Mucosa of descending colon (tissue), 3 donors: ENCODE results near the gene IFNL2. TPM values are rescaled to one million over a fixed set of nuclear protein-coding genes. Genes with fewer than 3 reads are reported as not detected.

Experiments
- ATAC-seq: fragments of 200-7000 bp; cut with Tn5 transposase; one replicate; pipeline ENCODE4 v1.9.1; 2020; ENCODE audit warnings: mild to moderate bottlenecking, moderate library complexity
- DNase-seq, 3 donors: peaks; one replicate each; pipeline ENCODE4 v3.0.0-alpha.2; 2020
- H3K36me3 ChIP-seq: fragments of 200-600 bp; one replicate; pipeline ENCODE4 v1.8.0; 2021; ENCODE audit warnings: low read depth, mild to moderate bottlenecking
- H3K4me1 ChIP-seq: fragments of 200-600 bp; one replicate; pipeline ENCODE4 v1.8.0; 2021; ENCODE audit warnings: low read depth, mild to moderate bottlenecking
- H3K4me3 ChIP-seq: fragments of 200-600 bp; one replicate; pipeline ENCODE4 v1.8.0; 2021; ENCODE audit warnings: mild to moderate bottlenecking
- H3K9me3 ChIP-seq: fragments of 200-600 bp; one replicate; pipeline ENCODE4 v1.8.0; 2021; ENCODE audit warnings: mild to moderate bottlenecking
- CTCF ChIP-seq: fragments of 200-600 bp; IDR thresholded peaks from one replicate; pipeline ENCODE4 v1.8.0; 2022; ENCODE audit warnings: antibody characterized with exemption, mild to moderate bottlenecking
- intact Hi-C, 2 donors: fragments of 100-400 bp; cut with DNase I in 1 of 2; cut with micrococcal nuclease in 1 of 2; formaldehyde crosslinking; loops; one replicate each; pipeline versions ENCODE4 v1.11.0 to v1.11.1; 2022; cut with DNase I, micrococcal nuclease
- total RNA-seq, 3 donors: library from RNA; stranded (reverse); fragmentation: NEBNext Ultra II Directional in 2 of 3; extraction: Animal tissue kit (Norgen Biotek cat#: 25700) in 2 of 3; gene quantifications; one replicate each; pipeline versions ENCODE4 v1.2.1 to v1.2.4, GENCODE V29; 2021 to 2023
- donor health status: DM: no; HTN: no; CAD: no; lungs with moderate emphysema.
- donor health status: DM: no; HTN: no; CAD: no.
- donor health status: DM: no; HTN: yes; CAD: no.

The IFNL2 gene
- total RNA-seq, 3 donors from 2014 or later: not detected

- TF ChIP-seq CTCF: no peak
- Histone ChIP-seq H3K4me1 (no peaks in the 10 kb centered on the region), H3K36me3 (no peaks in the 10 kb centered on the region), H3K9me3 (no peaks in the 10 kb centered on the region), H3K4me3 (no peak overlapping the region)
- ATAC-seq (peak; percentile 46), DNase-seq (peak; percentile 17 to 50 (median 29))
- intact Hi-C loops: no loop called here
These were observed 21.1 kb upstream of the IFNL2 start for GRCh38 chr19:39246951-39247669.

GRCh38 chr19:39247701-39248664 is 20.2 kb upstream of the IFNL2 start:
- no peak for DNase-seq
- Histone ChIP-seq H3K36me3 (no peaks in the 10 kb centered on the region), H3K9me3 (no peaks in the 10 kb centered on the region), H3K4me1 (no peaks in the 10 kb centered on the region), H3K4me3 (no peak overlapping the region)
- peak; percentile 61 for ATAC-seq
- intact Hi-C loops: no loop called here
- no peak for TF ChIP-seq CTCF

GRCh38 chr19:39248806-39249205 is 19.4 kb upstream of the IFNL2 start, which contains the start of gene IFNL4:
Gene IFNL4 (minus strand): TSS chr19:39248856.
- ATAC-seq: no peak
- no peak within 1 kb of the TSS for H3K4me3 ChIP-seq
- no peak for TF ChIP-seq CTCF

GRCh38 chr19:39251081-39251480 is 17.1 kb upstream of the IFNL2 start:
- TF ChIP-seq CTCF: no peak
- DNase-seq: no peak
- intact Hi-C loops: no loop called here
- H3K36me3 ChIP-seq: no peaks in the 10 kb centered on the region
- H3K9me3 ChIP-seq: no peaks in the 10 kb centered on the region
- no peaks in the 10 kb centered on the region for H3K4me1 ChIP-seq
- no peak for ATAC-seq
- H3K4me3 ChIP-seq: no peak overlapping the region

More at GRCh38 chr19:39248806-39249205, 19.4 kb upstream of the IFNL2 start, which contains the start of gene IFNL4:
- H3K9me3 ChIP-seq: no peaks in the 10 kb centered on the region
- intact Hi-C loops: no loop called here
- no peaks in the 10 kb centered on the region for H3K36me3 ChIP-seq
- no peaks in the 10 kb centered on the region for H3K4me1 ChIP-seq
- no peak for DNase-seq

GRCh38 chr19:39251846-39252245 is 16.4 kb upstream of the IFNL2 start:
- Histone ChIP-seq H3K36me3 (no peaks in the 10 kb centered on the region), H3K4me3 (no peak overlapping the region), H3K9me3 (no peaks in the 10 kb centered on the region), H3K4me1 (no peaks in the 10 kb centered on the region)
- ATAC-seq: no peak
- intact Hi-C loops: no loop called here
- no peak for DNase-seq
- no peak for TF ChIP-seq CTCF
